ENCODE data around the gene SEMA4D. TPM values are rescaled to one million over a fixed set of nuclear protein-coding genes. Genes with fewer than 3 reads are reported as not detected.

Gene SEMA4D
- total RNA-seq, 4 donors from 2014 or later: 31.1 to 59.2 (median 42.1) TPM

- DNase-seq (ENCODE audit: low spot score in 2 of 2): no peak
- H3K4me3 ChIP-seq (ENCODE audit: low read depth, poor library complexity, severe bottlenecking): no peak overlapping the region
- WGBS, 2 donors: 74 to 86% methylated on average over 14 of the region's 14 CpGs
- no peak for TF ChIP-seq CTCF (IDR thresholded peaks at IDR 0.05)
- TF ChIP-seq POLR2A (IDR thresholded peaks at IDR 0.05): no peak
- intact Hi-C loops (cut with DNase I; ENCODE audit: low total_unique reads): no loop called here
These were observed 130.0 kb downstream of the SEMA4D start for GRCh38 chr9:89367726-89368437.

- H3K4me3 ChIP-seq (ENCODE audit: low read depth, poor library complexity, severe bottlenecking): no peak overlapping the region
- TF ChIP-seq POLR2A (IDR thresholded peaks at IDR 0.05) (no peak), CTCF (IDR thresholded peaks at IDR 0.05) (no peak)
- intact Hi-C loops (cut with DNase I; ENCODE audit: low total_unique reads): no loop called here
- 80 to 93% methylated on average over 4 of the region's 4 CpGs for WGBS, 2 donors
- DNase-seq (ENCODE audit: low spot score in 2 of 2): no peak
These were observed 130.6 kb downstream of the SEMA4D start for GRCh38 chr9:89367281-89367680.

- no peak overlapping the region for H3K4me3 ChIP-seq (ENCODE audit: low read depth, poor library complexity, severe bottlenecking)
- no peak for TF ChIP-seq POLR2A (IDR thresholded peaks at IDR 0.05)
- TF ChIP-seq CTCF (IDR thresholded peaks at IDR 0.05): no peak
- intact Hi-C loops (cut with DNase I; ENCODE audit: low total_unique reads): no loop called here
- WGBS, 2 donors: 80 to 93% methylated on average over 3 of the region's 3 CpGs
- no peak for DNase-seq (ENCODE audit: low spot score in 2 of 2)
These were observed 131.2 kb downstream of the SEMA4D start for GRCh38 chr9:89366711-89367110.

GRCh38 chr9:89365532-89365912 is 132.4 kb downstream of the SEMA4D start:
- H3K4me3 ChIP-seq (ENCODE audit: low read depth, poor library complexity, severe bottlenecking): no peak overlapping the region
- DNase-seq (ENCODE audit: low spot score in 2 of 2): no peak
- WGBS, 2 donors: 85 to 100% methylated on average over 2 of the region's 2 CpGs
- intact Hi-C loops (cut with DNase I; ENCODE audit: low total_unique reads): no loop called here
- TF ChIP-seq CTCF (IDR thresholded peaks at IDR 0.05): no peak
- TF ChIP-seq POLR2A (IDR thresholded peaks at IDR 0.05): no peak

GRCh38 chr9:89364666-89365531 is 133.0 kb downstream of the SEMA4D start:
- WGBS, 2 donors: 67 to 69% methylated on average over 15 to 17 of the region's 17 CpGs
- no peak for DNase-seq (ENCODE audit: low spot score in 2 of 2)
- no peak overlapping the region for H3K4me3 ChIP-seq (ENCODE audit: low read depth, poor library complexity, severe bottlenecking)
- TF ChIP-seq CTCF (IDR thresholded peaks at IDR 0.05): no peak
- TF ChIP-seq POLR2A (IDR thresholded peaks at IDR 0.05): no peak
- intact Hi-C loops (cut with DNase I; ENCODE audit: low total_unique reads): no loop called here
